Activated naive CD4-positive, alpha-beta T cell treated with anti-CD3 and anti-CD28 coated beads for 36 hours (primary cell): ENCODE measurements around the gene ENTHD1. TPM values are rescaled to one million over a fixed set of nuclear protein-coding genes. Genes with fewer than 3 reads are reported as not detected.

Experiments
- CTCF ChIA-PET: fragments of 350-600 bp; sonication (Branson Sonifier 250); formaldehyde crosslinking; loops from one replicate; lab custom pipeline; 2021; ENCODE audit warnings: antibody characterized with exemption; lab: Charles Lee
- DNase-seq: peaks from one replicate; pipeline ENCODE4 v3.0.0-alpha.2; 2020
- H3K27ac Mint-ChIP-seq: one replicate; pipeline ENCODE4 v1.8.0; 2021; ENCODE audit warnings: mild to moderate bottlenecking, mixed read lengths
- H3K27me3 Mint-ChIP-seq: one replicate; pipeline ENCODE4 v1.8.0; 2021; ENCODE audit warnings: low read depth, mixed read lengths
- H3K36me3 Mint-ChIP-seq: one replicate; pipeline ENCODE4 v1.8.0; 2021; ENCODE audit warnings: low read depth, mixed read lengths
- H3K4me1 Mint-ChIP-seq: one replicate; pipeline ENCODE4 v1.8.0; 2021; ENCODE audit warnings: low read depth, mixed read lengths
- H3K4me3 Mint-ChIP-seq: one replicate; pipeline ENCODE4 v1.8.0; 2021; ENCODE audit warnings: mild to moderate bottlenecking, moderate library complexity, mixed read lengths
- H3K9me3 Mint-ChIP-seq: one replicate; pipeline ENCODE4 v1.8.0; 2021; ENCODE audit warnings: mixed read lengths
- intact Hi-C: fragments of 100-400 bp; cut with micrococcal nuclease; formaldehyde crosslinking; loops from one replicate; pipeline ENCODE4 v1.15.1; 2023
- total RNA-seq, 2 experiments: library from RNA; stranded (reverse); gene quantifications; one replicate each; pipeline ENCODE4 v1.2.3, GENCODE V29; 2021

The ENTHD1 gene
- total RNA-seq, result under 1 TPM; 0.64 to 0.81 TPM

- no peak within 1 kb of the TSS for H3K27ac Mint-ChIP-seq
- H3K9me3 Mint-ChIP-seq, result no peaks in the 10 kb centered on the region
- no peaks in the 10 kb centered on the region for H3K36me3 Mint-ChIP-seq
- no peak within 1 kb of the TSS for H3K4me3 Mint-ChIP-seq
- no peak for DNase-seq
- peaks cover 9% of the 10 kb centered on the region for H3K4me1 Mint-ChIP-seq
- H3K27me3 Mint-ChIP-seq, result no peaks in the 10 kb centered on the region
- CTCF ChIA-PET, result interaction anchor here (0.6 kb wide), 1 partner anchor 147 kb away, joined by 7 read pairs; no protein-coding TSS in a partner anchor
- intact Hi-C loops, result loop anchor here (10.0 kb wide), 1 partner anchor 121 kb away; no protein-coding TSS in a partner anchor
Measured at GRCh38 chr22:39893526-39893925, at the start of gene ENTHD1. ENTHD1 (minus strand) TSS chr22:39893760; CDS start chr22:39887748, 6,012 bp downstream.

GRCh38 chr22:39943337-39943736, 49.8 kb upstream of the ENTHD1 start:
- Mint-ChIP-seq H3K9me3 (no peaks in the 10 kb centered on the region), H3K4me3 (peak overlapping the region; percentile 34), H3K27ac (peak overlapping the region; percentile 95), H3K27me3 (no peaks in the 10 kb centered on the region), H3K4me1 (peaks cover 95% of the 10 kb centered on the region), H3K36me3 (no peaks in the 10 kb centered on the region)
- CTCF ChIA-PET, result interaction anchor here (0.5 to 2.8 kb wide), 17 partner anchors 9 to 414 kb away, joined by 3 to 23 read pairs (median 4); no protein-coding TSS in a partner anchor
- intact Hi-C loops, result loop anchor here (2.0 to 10.0 kb wide), 2 partner anchors 51 to 1341 kb away; partner anchors contain the start of genes FAM83F and RANGAP1
- peak; percentile 80 for DNase-seq

- Mint-ChIP-seq H3K4me1 (peaks cover 95% of the 10 kb centered on the region), H3K36me3 (no peaks in the 10 kb centered on the region), H3K27ac (peak overlapping the region; percentile 95), H3K4me3 (peak overlapping the region; percentile 34), H3K9me3 (no peaks in the 10 kb centered on the region), H3K27me3 (no peaks in the 10 kb centered on the region)
- intact Hi-C loops, result loop anchor here (2.0 to 10.0 kb wide), 2 partner anchors 52 to 1342 kb away; partner anchors contain the start of genes FAM83F and RANGAP1
- no peak for DNase-seq
- CTCF ChIA-PET, result interaction anchor here (0.5 to 2.8 kb wide), 19 partner anchors 9 to 414 kb away, joined by 3 to 23 read pairs (median 4); no protein-coding TSS in a partner anchor
Measured at GRCh38 chr22:39942439-39943230, 49.1 kb upstream of the ENTHD1 start.

GRCh38 chr22:39941601-39942000, 48.0 kb upstream of the ENTHD1 start:
- H3K4me3 Mint-ChIP-seq, result no peak overlapping the region

GRCh38 chr22:39940757-39941305, 47.3 kb upstream of the ENTHD1 start:
- H3K4me1 Mint-ChIP-seq, result peaks cover 93% of the 10 kb centered on the region
- H3K4me3 Mint-ChIP-seq, result peak overlapping the region; percentile 33
- no peak for DNase-seq
- no peaks in the 10 kb centered on the region for H3K36me3 Mint-ChIP-seq
- CTCF ChIA-PET, result interaction anchor here (2.8 kb wide), 2 partner anchors 8 to 84 kb away, joined by 20 to 23 read pairs; no protein-coding TSS in a partner anchor
- peak overlapping the region; percentile 95 for H3K27ac Mint-ChIP-seq
- no peaks in the 10 kb centered on the region for H3K9me3 Mint-ChIP-seq
- intact Hi-C loops, result loop anchor here (1.0 to 10.0 kb wide), 6 partner anchors 10 to 1344 kb away; partner anchors contain the start of genes RANGAP1 and RPS19BP1
- H3K27me3 Mint-ChIP-seq, result no peaks in the 10 kb centered on the region

More at GRCh38 chr22:39941601-39942000, 48.0 kb upstream of the ENTHD1 start:
- H3K4me1 Mint-ChIP-seq, result peaks cover 95% of the 10 kb centered on the region
- peak overlapping the region; percentile 95 for H3K27ac Mint-ChIP-seq
- H3K36me3 Mint-ChIP-seq, result no peaks in the 10 kb centered on the region
- no peak for DNase-seq
- CTCF ChIA-PET, result interaction anchor here (0.7 to 2.8 kb wide), 6 partner anchors 9 to 83 kb away, joined by 3 to 23 read pairs (median 16); no protein-coding TSS in a partner anchor
- H3K27me3 Mint-ChIP-seq, result no peaks in the 10 kb centered on the region
- no peaks in the 10 kb centered on the region for H3K9me3 Mint-ChIP-seq
- intact Hi-C loops, result loop anchor here (2.0 to 10.0 kb wide), 5 partner anchors 83 to 1343 kb away; partner anchors contain the start of genes RANGAP1 and RPS19BP1

- H3K4me3 Mint-ChIP-seq, result peak overlapping the region; percentile 34
- no peaks in the 10 kb centered on the region for H3K9me3 Mint-ChIP-seq
- CTCF ChIA-PET, result interaction anchor here (1.1 to 1.3 kb wide), 2 partner anchors 15 to 30 kb away, joined by 3 read pairs; no protein-coding TSS in a partner anchor
- H3K27me3 Mint-ChIP-seq, result no peaks in the 10 kb centered on the region
- H3K27ac Mint-ChIP-seq, result peak overlapping the region; percentile 95
- peaks cover 90% of the 10 kb centered on the region for H3K4me1 Mint-ChIP-seq
- H3K36me3 Mint-ChIP-seq, result no peaks in the 10 kb centered on the region
- intact Hi-C loops, result loop anchor here (1.0 to 10.0 kb wide), 8 partner anchors 9 to 1345 kb away; partner anchors contain the start of genes GRAP2, RANGAP1 and RPS19BP1
- DNase-seq, result no peak
Measured at GRCh38 chr22:39939830-39940229, 46.3 kb upstream of the ENTHD1 start.

- Mint-ChIP-seq H3K27me3 (no peaks in the 10 kb centered on the region), H3K9me3 (no peaks in the 10 kb centered on the region), H3K27ac (no peak overlapping the region), H3K4me3 (peak overlapping the region; percentile 61), H3K36me3 (no peaks in the 10 kb centered on the region), H3K4me1 (peaks cover 90% of the 10 kb centered on the region)
- intact Hi-C loops, result loop anchor here (2.0 to 5.0 kb wide), 2 partner anchors 16 to 36 kb away; partner anchors contain the start of gene GRAP2
- DNase-seq, result peak; percentile 78
- CTCF ChIA-PET, result interaction anchor here (0.7 to 1.3 kb wide), 9 partner anchors 8 to 527 kb away, joined by 3 to 6 read pairs (median 3); no protein-coding TSS in a partner anchor
Measured at GRCh38 chr22:39938509-39939111, 45.0 kb upstream of the ENTHD1 start.

- CTCF ChIA-PET, result interaction anchor here (0.6 to 1.4 kb wide), 10 partner anchors 9 to 526 kb away, joined by 3 to 6 read pairs (median 3); no protein-coding TSS in a partner anchor
Measured at GRCh38 chr22:39937906-39938305, 44.3 kb upstream of the ENTHD1 start.

GRCh38 chr22:39936523-39937145, 43.1 kb upstream of the ENTHD1 start:
- Mint-ChIP-seq H3K27me3 (no peaks in the 10 kb centered on the region), H3K27ac (no peak overlapping the region), H3K4me1 (peaks cover 80% of the 10 kb centered on the region), H3K9me3 (no peaks in the 10 kb centered on the region), H3K4me3 (peak overlapping the region; percentile 78), H3K36me3 (no peaks in the 10 kb centered on the region)
- CTCF ChIA-PET, result interaction anchor here (1.0 to 1.5 kb wide), 6 partner anchors 8 to 88 kb away, joined by 3 to 8 read pairs (median 4); no protein-coding TSS in a partner anchor
- intact Hi-C loops, result loop anchor here (5.0 kb wide), 1 partner anchor 34 kb away; the partner anchor contains the start of gene GRAP2
- DNase-seq, result no peak

More at GRCh38 chr22:39937906-39938305, 44.3 kb upstream of the ENTHD1 start:
- intact Hi-C loops, result loop anchor here (2.0 to 5.0 kb wide), 2 partner anchors 17 to 36 kb away; partner anchors contain the start of gene GRAP2
- Mint-ChIP-seq H3K36me3 (no peaks in the 10 kb centered on the region), H3K27me3 (no peaks in the 10 kb centered on the region), H3K4me3 (peak overlapping the region; percentile 61), H3K4me1 (peaks cover 88% of the 10 kb centered on the region), H3K9me3 (no peaks in the 10 kb centered on the region), H3K27ac (no peak overlapping the region)
- DNase-seq, result peak; percentile 47

GRCh38 chr22:39935612-39936011, 42.1 kb upstream of the ENTHD1 start:
- no peaks in the 10 kb centered on the region for H3K9me3 Mint-ChIP-seq
- no peak overlapping the region for H3K27ac Mint-ChIP-seq
- DNase-seq, result no peak
- no peaks in the 10 kb centered on the region for H3K36me3 Mint-ChIP-seq
- CTCF ChIA-PET, result interaction anchor here (0.6 to 3.5 kb wide), 8 partner anchors 9 to 402 kb away, joined by 3 to 23 read pairs (median 3); no protein-coding TSS in a partner anchor
- H3K27me3 Mint-ChIP-seq, result no peaks in the 10 kb centered on the region
- peaks cover 72% of the 10 kb centered on the region for H3K4me1 Mint-ChIP-seq
- intact Hi-C loops, result loop anchor here (1.0 to 5.0 kb wide), 3 partner anchors 8 to 33 kb away; partner anchors contain the start of gene GRAP2
- H3K4me3 Mint-ChIP-seq, result peak overlapping the region; percentile 78
